HUES6 (cell line): ENCODE data around the gene RAMACL.

Source experiments
- H3K27ac ChIP-seq: 2 replicates; pipeline ENCODE4 v1.7.0; 2013; ENCODE audit warnings: low read depth, mild to moderate bottlenecking, low read length, inconsistent platforms
- H3K27me3 ChIP-seq: 2 replicates; pipeline ENCODE4 v1.6.1; 2013; ENCODE audit warnings: low read length; ENCODE audit not compliant: control insufficient read depth, insufficient read depth
- H3K36me3 ChIP-seq: 2 replicates; pipeline ENCODE4 v1.6.1; 2013; ENCODE audit warnings: low read length; ENCODE audit not compliant: control insufficient read depth, insufficient read depth
- H3K4me1 ChIP-seq: 2 replicates; pipeline ENCODE4 v1.6.1; 2013; ENCODE audit warnings: low read length; ENCODE audit not compliant: control insufficient read depth, insufficient read depth
- H3K4me3 ChIP-seq: 2 replicates; pipeline ENCODE4 v1.5.1; 2013; ENCODE audit warnings: low read depth, low read length
- H3K9ac ChIP-seq: one replicate; pipeline ENCODE4 v1.6.1; 2013; ENCODE audit warnings: mild to moderate bottlenecking, low read length
- H3K9me3 ChIP-seq: 2 replicates; pipeline ENCODE4 v1.6.1; 2013; ENCODE audit warnings: low read depth, low read length; ENCODE audit not compliant: control insufficient read depth, insufficient read depth

Gene RAMACL

GRCh38 chr6:166560222-166560621, 26.3 kb downstream of the RAMACL start:
- Histone ChIP-seq H3K27ac (no peak overlapping the region), H3K4me3 (no peak overlapping the region), H3K9me3 (peaks cover 6% of the 10 kb centered on the region; the same call in 1 of the 2 replicates), H3K27me3 (no peaks in the 10 kb centered on the region), H3K9ac (no peak overlapping the region), H3K36me3 (no peaks in the 10 kb centered on the region), H3K4me1 (peaks cover 9% of the 10 kb centered on the region; the same call in 1 of the 2 replicates)

- Histone ChIP-seq H3K9ac (no peak overlapping the region), H3K4me3 (no peak overlapping the region), H3K27me3 (no peaks in the 10 kb centered on the region), H3K36me3 (no peaks in the 10 kb centered on the region), H3K27ac (no peak overlapping the region), H3K4me1 (peaks cover 9% of the 10 kb centered on the region; the same call in 1 of the 2 replicates), H3K9me3 (peaks cover 6% of the 10 kb centered on the region; the same call in 1 of the 2 replicates)
These were observed 26.8 kb downstream of the RAMACL start for GRCh38 chr6:166559662-166560061.

- Histone ChIP-seq H3K9ac (no peak overlapping the region), H3K4me3 (no peak overlapping the region), H3K9me3 (peaks cover 6% of the 10 kb centered on the region; the same call in 1 of the 2 replicates), H3K27ac (no peak overlapping the region), H3K27me3 (no peaks in the 10 kb centered on the region), H3K4me1 (peaks cover 9% of the 10 kb centered on the region; the same call in 1 of the 2 replicates), H3K36me3 (no peaks in the 10 kb centered on the region)
These were observed 27.3 kb downstream of the RAMACL start for GRCh38 chr6:166559211-166559610.

GRCh38 chr6:166558156-166559005, 28.1 kb downstream of the RAMACL start:
- Histone ChIP-seq H3K4me3 (no peak overlapping the region), H3K9ac (no peak overlapping the region), H3K27me3 (no peaks in the 10 kb centered on the region), H3K4me1 (peaks cover 5% of the 10 kb centered on the region; the same call in 1 of the 2 replicates), H3K27ac (no peak overlapping the region), H3K36me3 (no peaks in the 10 kb centered on the region), H3K9me3 (peaks cover 6% of the 10 kb centered on the region; the same call in 1 of the 2 replicates)

GRCh38 chr6:166556863-166557322, 29.6 kb downstream of the RAMACL start:
- peaks cover 12% of the 10 kb centered on the region for H3K4me1 ChIP-seq
- no peak overlapping the region for H3K27ac ChIP-seq
- no peak overlapping the region for H3K4me3 ChIP-seq
- H3K9ac ChIP-seq = no peak overlapping the region
- H3K27me3 ChIP-seq = no peaks in the 10 kb centered on the region
- H3K9me3 ChIP-seq = peaks cover 6% of the 10 kb centered on the region; the same call in 1 of the 2 replicates
- H3K36me3 ChIP-seq = no peaks in the 10 kb centered on the region

GRCh38 chr6:166556336-166556735, 30.1 kb downstream of the RAMACL start:
- Histone ChIP-seq H3K36me3 (no peaks in the 10 kb centered on the region), H3K27me3 (no peaks in the 10 kb centered on the region), H3K27ac (no peak overlapping the region), H3K9ac (no peak overlapping the region), H3K9me3 (peaks cover 6% of the 10 kb centered on the region; the same call in 1 of the 2 replicates), H3K4me1 (peaks cover 16% of the 10 kb centered on the region), H3K4me3 (no peak overlapping the region)

GRCh38 chr6:166555086-166555485, 31.4 kb downstream of the RAMACL start:
- Histone ChIP-seq H3K4me3 (no peak overlapping the region), H3K27me3 (no peaks in the 10 kb centered on the region), H3K9me3 (peaks cover 6% of the 10 kb centered on the region; the same call in 1 of the 2 replicates), H3K9ac (no peak overlapping the region), H3K27ac (no peak overlapping the region), H3K36me3 (no peaks in the 10 kb centered on the region), H3K4me1 (peaks cover 19% of the 10 kb centered on the region)

- Histone ChIP-seq H3K9me3 (0 out of 2 replicates have a peak, but pooled peaks cover 2% of the 10 kb centered on the region), H3K4me1 (peaks cover 19% of the 10 kb centered on the region), H3K27me3 (no peaks in the 10 kb centered on the region), H3K4me3 (no peak overlapping the region), H3K36me3 (no peaks in the 10 kb centered on the region), H3K27ac (no peak overlapping the region), H3K9ac (no peak overlapping the region)
These were observed 32.2 kb downstream of the RAMACL start for GRCh38 chr6:166554316-166554715.

GRCh38 chr6:166553563-166554271, 32.8 kb downstream of the RAMACL start:
- Histone ChIP-seq H3K4me3 (no peak overlapping the region), H3K4me1 (peaks cover 19% of the 10 kb centered on the region), H3K9ac (no peak overlapping the region), H3K27ac (no peak overlapping the region), H3K9me3 (no peaks in the 10 kb centered on the region), H3K27me3 (no peaks in the 10 kb centered on the region), H3K36me3 (no peaks in the 10 kb centered on the region)

GRCh38 chr6:166552600-166552999, 33.9 kb downstream of the RAMACL start:
- Histone ChIP-seq H3K4me1 (peaks cover 19% of the 10 kb centered on the region), H3K4me3 (no peak overlapping the region), H3K9me3 (no peaks in the 10 kb centered on the region), H3K9ac (no peak overlapping the region), H3K27ac (no peak overlapping the region), H3K27me3 (no peaks in the 10 kb centered on the region), H3K36me3 (no peaks in the 10 kb centered on the region)
